GM19438 (cell line): ENCODE measurements around the gene NYNRIN.

ENCODE experiments used
- ATAC-seq: cut with Tn5 transposase; IDR thresholded peaks from one replicate; pipeline ENCODE4 v1.9.1; 2021; ENCODE audit warnings: low read depth; ENCODE audit not compliant: unreplicated experiment

Gene NYNRIN

GRCh38 chr14:24429395-24430142, 30.8 kb downstream of the NYNRIN start, which contains the start of the genes CBLN3 and KHNYN:
Gene CBLN3, minus strand, starts transcription at chr14:24429668. Its CDS starts 614 bp downstream, at chr14:24429054.
Gene KHNYN, plus strand, starts transcription at chr14:24429954. Its CDS starts 777 bp downstream, at chr14:24430731.
- peak; percentile 81 for ATAC-seq

- ATAC-seq: peak; percentile 55
Observed at GRCh38 chr14:24430143-24430681, 31.4 kb downstream of the NYNRIN start.

GRCh38 chr14:24430682-24431568, 32.1 kb downstream of the NYNRIN start:
- no peak for ATAC-seq

- ATAC-seq: peak; percentile 42
Observed at GRCh38 chr14:24431569-24432258, 32.9 kb downstream of the NYNRIN start.

GRCh38 chr14:24432259-24433131, 33.7 kb downstream of the NYNRIN start:
- no peak for ATAC-seq

GRCh38 chr14:24434036-24434435, 35.2 kb downstream of the NYNRIN start:
- ATAC-seq: no peak

- no peak for ATAC-seq
Observed at GRCh38 chr14:24434676-24435075, 35.9 kb downstream of the NYNRIN start.

- no peak for ATAC-seq
Observed at GRCh38 chr14:24435192-24435810, 36.5 kb downstream of the NYNRIN start.

- no peak for ATAC-seq
Observed at GRCh38 chr14:24435998-24436354, 37.2 kb downstream of the NYNRIN start.

- ATAC-seq: no peak
Observed at GRCh38 chr14:24436355-24437019, 37.7 kb downstream of the NYNRIN start.

- no peak for ATAC-seq
Observed at GRCh38 chr14:24437020-24437735, 38.4 kb downstream of the NYNRIN start.

- ATAC-seq: no peak
Observed at GRCh38 chr14:24437736-24438067, 38.9 kb downstream of the NYNRIN start.

- ATAC-seq: no peak
Observed at GRCh38 chr14:24438223-24439097, 39.7 kb downstream of the NYNRIN start.

- ATAC-seq: no peak
Observed at GRCh38 chr14:24439257-24439656, 40.5 kb downstream of the NYNRIN start.

GRCh38 chr14:24439830-24440605, 41.2 kb downstream of the NYNRIN start:
- no peak for ATAC-seq

- no peak for ATAC-seq
Observed at GRCh38 chr14:24440606-24441399, 42.0 kb downstream of the NYNRIN start.
